Measurements from ENCODE around the gene ZNF286A.
"Not testable (repeated sequence)": the region's sequence is repeated elsewhere in the genome, so short reads cannot be mapped to it uniquely, and the experiment has no call there.

ZNF286A gene

GRCh38 chr17:15768865-15769533 lies 69.4 kb downstream of the ZNF286A start:
- FAIRE-seq; DNase-seq (ENCODE audit: low spot score): not testable (repeated sequence)
